H1 (cell line): ENCODE measurements around the gene ZNF692. TPM values are rescaled to one million over a fixed set of nuclear protein-coding genes. Genes with fewer than 3 reads are reported as not detected.

Experiments used
- ATF3 ChIP-seq: IDR thresholded peaks from 2 replicates; pipeline ENCODE4 v1.6.1; 2011; ENCODE audit warnings: low read depth, mild to moderate bottlenecking, low read length; ENCODE audit not compliant: insufficient read depth
- polyA plus RNA-seq, 7 experiments: library from polyadenylated mRNA; depleted of rRNA in 3 of 7; stranded (reverse) in 5 of 7; unstranded in 2 of 7; fragments of >200 nt in 5 of 7; fragments of 200-250 nt in 2 of 7; gene quantifications; 1 replicate in 5 of 7; 2 replicates in 1 of 7; 4 replicates in 1 of 7; pipeline versions ENCODE4 v1.2.1 to v1.2.3, GENCODE V29; 2011 to 2013; ENCODE audit warnings: missing spikeins in 2 of 7, mixed read lengths in 2 of 7
- total RNA-seq: library from RNA; stranded (reverse); fragmentation: NEBNext Ultra II Directional; extraction: Animal tissue kit (Norgen Biotek cat#: 25700); gene quantifications from 2 replicates; pipeline ENCODE4 v1.2.1, GENCODE V29; 2021

ZNF692 gene
- total and polyA plus RNA-seq, 2 of the 8 experiments (the other 6 are each of a cell fraction or from before 2014, with no cell fraction given) = 38.4 to 52.3 TPM

- TF ChIP-seq ATF3 = no peak
These were observed 36.5 kb downstream of the ZNF692 start (continued) for GRCh38 chr1:248822148-248823032.
